A549 (cell line): ENCODE measurements around the gene MDFIC. TPM values are rescaled to one million over a fixed set of nuclear protein-coding genes. Genes with fewer than 3 reads are reported as not detected.

Source experiments
- ATAC-seq, 2 experiments: fragments of 200-7000 bp in 1 of 2; fragments of >200 bp in 1 of 2; cut with Nextera tagmentation in 1 of 2; cut with Tn5 transposase in 1 of 2; 3 replicates each; pipeline versions ENCODE4 v1.8.0 to v1.9.1; 2018 to 2020; ENCODE audit warnings: mild to moderate bottlenecking in 1 of 2, moderate library complexity in 1 of 2
- CTCF ChIA-PET: fragments of 300-600 bp; sonication (Branson Sonifier 250); formaldehyde crosslinking; extraction: SDS; loops from one replicate; lab custom pipeline; 2021; ENCODE audit warnings: antibody characterized with exemption, inconsistent platforms; lab: Yijun Ruan, JAX
- POLR2A ChIA-PET: fragments of 350-600 bp; formaldehyde crosslinking; extraction: SDS; loops from one replicate; lab custom pipeline; 2021; ENCODE audit warnings: antibody characterized with exemption, inconsistent platforms; lab: Yijun Ruan, JAX
- DNase-seq, 2 experiments: peaks; one replicate each; pipeline versions ENCODE4 v3.0.0 to v3.0.0-alpha.2; 2011 to 2016; ENCODE audit warnings: low read depth in 1 of 2, low spot score in 1 of 2
- FAIRE-seq: peaks from 2 replicates; lab custom pipeline; 2011; peaks lifted over from hg19 to GRCh38; lab: Jason Lieb, UNC
- H3K27ac ChIP-seq, 2 experiments: fragments of >200 bp; sonication (Bioruptor Twin); formaldehyde crosslinking; 3 replicates each; pipeline ENCODE4 v1.5.1; 2016 to 2017
- H3K4me1 ChIP-seq: fragments of >200 bp; sonication (Bioruptor Twin); formaldehyde crosslinking; 3 replicates; pipeline ENCODE4 v1.6.1; 2016
- H3K4me2 ChIP-seq: fragments of >200 bp; sonication (Bioruptor Twin); formaldehyde crosslinking; 3 replicates; pipeline ENCODE4 v1.6.1; 2016
- H3K4me3 ChIP-seq: fragments of >200 bp; sonication (Bioruptor Twin); formaldehyde crosslinking; 3 replicates; pipeline ENCODE4 v1.5.1; 2016
- H3K9me3 ChIP-seq: fragments of >200 bp; sonication (Bioruptor Twin); formaldehyde crosslinking; 3 replicates; pipeline ENCODE4 v1.6.1; 2016
- ATOH8 ChIP-seq: fragments of 250-450 bp; sonication (Bioruptor Pico); IDR thresholded peaks from 2 replicates; pipeline ENCODE4 v1.5.0; 2020; ENCODE audit warnings: low read depth, mild to moderate bottlenecking, moderate library complexity
- CBX2 ChIP-seq: fragments of 200-600 bp; sonication (generic); IDR thresholded peaks from 2 replicates; pipeline ENCODE4 v1.6.1; 2016; ENCODE audit warnings: low read depth, mild to moderate bottlenecking, borderline replicate concordance
- CBX8 ChIP-seq: fragments of 200-600 bp; sonication (generic); IDR thresholded peaks from 2 replicates; pipeline ENCODE4 v1.6.1; 2016
- CHD2 ChIP-seq: fragments of 150-350 bp; IDR thresholded peaks from 2 replicates; pipeline ENCODE4 v1.6.1; 2014; ENCODE audit warnings: low read length; ENCODE audit not compliant: partially characterized antibody
- CHD4 ChIP-seq: fragments of 200-600 bp; sonication (generic); IDR thresholded peaks from 2 replicates; pipeline ENCODE4 v1.6.1; 2016; ENCODE audit warnings: antibody characterized with exemption, mild to moderate bottlenecking, borderline replicate concordance
- EHF ChIP-seq: fragments of 250-450 bp; sonication (Bioruptor Pico); IDR thresholded peaks from 2 replicates; pipeline ENCODE4 v1.5.0; 2020; ENCODE audit warnings: mild to moderate bottlenecking
- EHMT2 ChIP-seq: fragments of 200-600 bp; sonication (generic); IDR thresholded peaks from 2 replicates; pipeline ENCODE4 v1.6.1; 2016; ENCODE audit warnings: antibody characterized with exemption, low read depth, mild to moderate bottlenecking, moderate library complexity
- ELK1 ChIP-seq: fragments of 150-350 bp; IDR thresholded peaks from 2 replicates; pipeline ENCODE4 v1.6.1; 2014; ENCODE audit warnings: low read depth, mild to moderate bottlenecking, low read length
- EP300 ChIP-seq, 2 experiments: fragments of >200 bp; sonication (Bioruptor Twin); formaldehyde crosslinking; IDR thresholded peaks; 2 replicates in 1 of 2; 3 replicates in 1 of 2; pipeline ENCODE4 v1.6.1; 2016 to 2017
- FOSB ChIP-seq: fragments of 250-450 bp; sonication (Bioruptor Pico); IDR thresholded peaks from 2 replicates; pipeline ENCODE4 v1.5.0; 2020; ENCODE audit warnings: mild to moderate bottlenecking, moderate library complexity
- HOXA7 ChIP-seq: fragments of 250-450 bp; sonication (Bioruptor Pico); IDR thresholded peaks from 2 replicates; pipeline ENCODE4 v1.5.0; 2020; ENCODE audit warnings: mild to moderate bottlenecking, moderate library complexity
- HOXB13 ChIP-seq: fragments of 250-450 bp; sonication (Bioruptor Pico); IDR thresholded peaks from 2 replicates; pipeline ENCODE4 v1.5.0; 2020; ENCODE audit warnings: low read depth, mild to moderate bottlenecking, moderate library complexity
- KDM5A ChIP-seq: fragments of 200-600 bp; sonication (generic); IDR thresholded peaks from 2 replicates; pipeline ENCODE4 v1.6.1; 2016; ENCODE audit warnings: antibody characterized with exemption, mild to moderate bottlenecking
- MAZ ChIP-seq: fragments of 150-350 bp; IDR thresholded peaks from 2 replicates; pipeline ENCODE4 v1.6.1; 2014; ENCODE audit warnings: antibody characterized with exemption, low read depth, low read length, borderline replicate concordance
- NPAS2 ChIP-seq: fragments of 250-450 bp; sonication (Bioruptor Pico); IDR thresholded peaks from 2 replicates; pipeline ENCODE4 v1.8.0; 2022; ENCODE audit warnings: mild to moderate bottlenecking, moderate library complexity, borderline replicate concordance
- POLR2AphosphoS2 ChIP-seq: conservative IDR thresholded peaks from 2 replicates; pipeline ENCODE4 v1.6.1; 2012; ENCODE audit warnings: low read length, improper control_type of control experiment, inconsistent platforms
- REST ChIP-seq: fragments of 200-600 bp; sonication (generic); IDR thresholded peaks from 2 replicates; pipeline ENCODE4 v1.6.1; 2016; ENCODE audit warnings: antibody characterized with exemption, mild to moderate bottlenecking, moderate library complexity
- RNF2 ChIP-seq: fragments of 200-600 bp; sonication (generic); IDR thresholded peaks from 2 replicates; pipeline ENCODE4 v1.6.1; 2016; ENCODE audit warnings: low read depth, mild to moderate bottlenecking, antibody characterized with exemption, moderate library complexity, borderline replicate concordance
- SMC3 ChIP-seq: fragments of >200 bp; sonication (Bioruptor Twin); formaldehyde crosslinking; IDR thresholded peaks from 3 replicates; pipeline ENCODE4 v1.6.1; 2018; ENCODE audit warnings: inconsistent platforms
- SREBF2 ChIP-seq: fragments of 450-650 bp; IDR thresholded peaks from 2 replicates; pipeline ENCODE4 v1.6.1; 2014; ENCODE audit warnings: mild to moderate bottlenecking, moderate library complexity
- USF2 ChIP-seq: fragments of 450-650 bp; IDR thresholded peaks from 2 replicates; pipeline ENCODE4 v1.6.1; 2014; ENCODE audit warnings: antibody characterized with exemption
- ZC3H11A ChIP-seq: fragments of 450-650 bp; IDR thresholded peaks from 2 replicates; pipeline ENCODE4 v1.6.1; 2014; ENCODE audit warnings: antibody characterized with exemption, mild to moderate bottlenecking
- ZFP36 ChIP-seq: fragments of 450-650 bp; IDR thresholded peaks from 2 replicates; pipeline ENCODE4 v1.6.1; 2014; ENCODE audit warnings: borderline replicate concordance; ENCODE audit not compliant: partially characterized antibody
- WGBS: methylation state at CpG from one replicate; pipeline ENCODE4 v1.1.6; 2017; ENCODE audit errors: missing lambda C conversion rate; 5-methylcytosine and 5-hydroxymethylcytosine counted together
- polyA plus RNA-seq, 4 experiments: library from polyadenylated mRNA; depleted of rRNA in 3 of 4; stranded (reverse); fragments of >200 nt; fragmentation: RNase III in 1 of 4; extraction: RNeasy Plus Mini Kit Qiagen cat#74134 plus additional on column Dnase treatment in 1 of 4; gene quantifications; 2 replicates in 3 of 4; 3 replicates in 1 of 4; pipeline ENCODE4 v1.2.3, GENCODE V29; 2011 to 2017
- TF ChIP-seq, protein P1 (sequence below): fragments of >200 bp; sonication (Bioruptor Twin); formaldehyde crosslinking; IDR thresholded peaks from 2 replicates; pipeline ENCODE4 v1.6.1; 2016

Gene MDFIC
- polyA plus RNA-seq, 2 of the 4 experiments (the other 2 are of a cell fraction): 19.5 to 30.6 TPM

DNA sequence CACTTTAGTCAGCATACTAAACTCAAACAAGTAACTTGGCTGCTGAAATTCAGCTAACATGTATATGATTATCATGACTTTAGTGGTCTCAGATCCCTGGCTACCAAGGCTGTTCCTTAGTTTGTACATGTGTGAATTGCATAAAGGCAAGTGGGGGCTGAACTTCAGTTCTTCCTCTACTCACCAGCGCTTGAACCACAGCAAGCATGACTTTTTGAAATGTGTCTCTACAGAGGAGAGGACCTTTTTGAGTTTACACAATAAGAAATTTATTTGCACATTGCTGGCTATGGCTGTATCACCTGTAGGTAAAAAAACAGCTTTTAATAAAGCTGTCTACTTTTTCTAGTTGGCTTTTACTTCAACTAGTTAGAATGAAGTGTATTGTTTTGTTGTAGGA, 48.8 kb downstream of the MDFIC start:
- Histone ChIP-seq H3K4me3 (no peak overlapping the region), H3K4me1 (peaks cover 5% of the 10 kb centered on the region; the same call in 1 of the 3 replicates), H3K27ac (no peak overlapping the region), H3K9me3 (no peaks in the 10 kb centered on the region), H3K4me2 (no peak overlapping the region)
- ATAC-seq: no peak
- DNase-seq: no peak
- TF ChIP-seq KDM5A (no peak), HOXA7 (CRISPR knock-in tag) (no peak), CHD4 (no peak), ZC3H11A (no peak), CBX2 (no peak), CHD2 (no peak), SREBF2 (no peak), USF2 (no peak), NPAS2 (CRISPR knock-in tag) (no peak), ZFP36 (no peak), ATOH8 (no peak), SMC3 (no peak), EHMT2 (no peak), POLR2AphosphoS2 (no peak), RNF2 (no peak), EHF (no peak), FOSB (CRISPR knock-in tag) (no peak)
- TF ChIP-seq, protein P1, sequence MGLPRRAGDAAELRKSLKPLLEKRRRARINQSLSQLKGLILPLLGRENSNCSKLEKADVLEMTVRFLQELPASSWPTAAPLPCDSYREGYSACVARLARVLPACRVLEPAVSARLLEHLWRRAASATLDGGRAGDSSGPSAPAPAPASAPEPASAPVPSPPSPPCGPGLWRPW: no peak
- no peak for FAIRE-seq
- POLR2A ChIA-PET: no interaction called here
- CTCF ChIA-PET: no interaction called here
- 100% methylated on average over 1 of the region's 1 CpG for WGBS

DNA sequence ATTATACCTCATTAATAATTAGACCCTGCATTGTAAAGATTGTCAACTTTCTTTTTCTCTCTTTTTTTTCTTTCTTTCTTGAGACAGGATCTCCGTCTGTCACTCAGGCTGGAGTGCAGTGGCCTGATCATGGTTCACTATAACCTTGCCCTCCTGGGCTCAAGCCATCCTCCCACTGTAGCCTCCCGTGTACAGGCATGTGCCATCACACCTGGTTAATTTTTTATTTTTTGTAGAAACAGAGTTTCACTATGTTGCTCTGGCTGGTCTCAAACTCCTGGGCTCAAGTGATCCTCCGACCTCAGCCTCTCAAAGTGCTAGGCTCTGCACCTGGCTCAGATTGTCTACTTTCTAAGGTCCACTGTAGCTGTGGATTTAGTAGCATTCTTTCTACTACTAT, 50.7 kb downstream of the MDFIC start:
- no peak overlapping the region for H3K27ac ChIP-seq
- FAIRE-seq (no peak), ATAC-seq (no peak), DNase-seq (no peak)
- WGBS: 92% methylated on average over 3 of the region's 3 CpGs
- ChIA-PET CTCF (no interaction called here), POLR2A (no interaction called here)
- H3K9me3 ChIP-seq: no peaks in the 10 kb centered on the region
- H3K4me3 ChIP-seq: no peak overlapping the region
- H3K4me1 ChIP-seq: peaks cover 5% of the 10 kb centered on the region; the same call in 1 of the 3 replicates
- TF ChIP-seq ELK1: no peak
- TF ChIP-seq, protein P1: no peak
- no peak overlapping the region for H3K4me2 ChIP-seq

DNA sequence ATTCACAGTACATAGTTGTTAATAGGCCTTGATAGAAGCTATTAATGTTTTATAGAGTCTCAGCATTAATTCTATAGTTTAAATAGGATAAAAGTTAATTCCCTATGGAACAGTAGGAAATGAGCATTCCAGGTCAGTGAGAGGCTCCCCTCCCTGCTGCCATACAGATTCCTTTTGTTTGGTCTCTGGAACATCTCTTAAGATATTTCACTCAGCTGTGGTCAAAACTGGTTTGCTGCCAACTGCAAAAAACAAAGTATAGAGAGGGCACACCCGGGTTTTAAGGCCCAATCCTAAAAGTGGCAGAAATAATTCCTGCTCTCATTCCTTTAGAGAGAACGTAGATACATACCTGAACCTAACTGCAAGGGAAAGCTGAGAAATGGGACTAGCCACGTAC, 51.3 kb downstream of the MDFIC start:
- Histone ChIP-seq H3K4me2 (no peak overlapping the region), H3K9me3 (no peaks in the 10 kb centered on the region), H3K27ac (no peak overlapping the region), H3K4me1 (peaks cover 5% of the 10 kb centered on the region; the same call in 1 of the 3 replicates), H3K4me3 (no peak overlapping the region)
- FAIRE-seq (no peak), DNase-seq (no peak), ATAC-seq (no peak)
- ChIA-PET CTCF (no interaction called here), POLR2A (no interaction called here)
- WGBS: 75% methylated on average over 3 of the region's 3 CpGs
- TF ChIP-seq CBX8: no peak
- no peak for TF ChIP-seq CHD4
- no peak for TF ChIP-seq REST
- TF ChIP-seq, protein P1: no peak
- TF ChIP-seq EP300 (IDR thresholded peaks at IDR 0.05): no peak
- TF ChIP-seq ELK1: no peak
- TF ChIP-seq HOXB13 (CRISPR knock-in tag): no peak
- TF ChIP-seq MAZ: no peak
